Spinal cord (tissue), 10 donors: ENCODE measurements around the gene PRKCH. TPM values are rescaled to one million over a fixed set of nuclear protein-coding genes. Genes with fewer than 3 reads are reported as not detected.
"Not testable (repeated sequence)": the region's sequence is repeated elsewhere in the genome, so short reads cannot be mapped to it uniquely, and the experiment has no call there.

Experiments used
- DNase-seq, 6 donors: peaks; one replicate each; pipeline versions ENCODE4 v3.0.0 to v3.0.0-alpha.2; 2013 to 2015; ENCODE audit warnings: low spot score in 6 of 6, low read depth in 4 of 6
- H3K27ac ChIP-seq: one replicate; pipeline ENCODE4 v1.5.1; 2013; ENCODE audit warnings: low read depth, low read length, control low read depth
- H3K27me3 ChIP-seq: one replicate; pipeline ENCODE4 v1.6.1; 2013; ENCODE audit warnings: low read length; ENCODE audit not compliant: control insufficient read depth, insufficient read depth
- H3K36me3 ChIP-seq: one replicate; pipeline ENCODE4 v1.6.1; 2013; ENCODE audit warnings: low read length; ENCODE audit not compliant: control insufficient read depth, insufficient read depth
- H3K4me1 ChIP-seq: one replicate; pipeline ENCODE4 v1.6.1; 2013; ENCODE audit warnings: low read length; ENCODE audit not compliant: control insufficient read depth, insufficient read depth
- H3K4me3 ChIP-seq: one replicate; pipeline ENCODE4 v1.5.1; 2013; ENCODE audit warnings: low read depth, low read length, control low read depth
- H3K9me3 ChIP-seq: one replicate; pipeline ENCODE4 v1.6.1; 2013; ENCODE audit warnings: low read length; ENCODE audit not compliant: control insufficient read depth, insufficient read depth
- WGBS: methylation state at CpG from one replicate; pipeline ENCODE4 v1.1.5; 2013; ENCODE audit warnings: missing lambda C conversion rate; ENCODE audit not compliant: insufficient coverage; 5-methylcytosine and 5-hydroxymethylcytosine counted together
- polyA plus RNA-seq, 2 donors: library from polyadenylated mRNA; unstranded; fragments of 120-200 nt; gene quantifications; one replicate each; pipeline ENCODE4 v1.2.1, GENCODE V29; 2013; ENCODE audit not compliant: insufficient read length in 2 of 2
- total RNA-seq, 2 donors: library from RNA; depleted of rRNA in 1 of 2; stranded (reverse); fragments of 120-200 nt in 1 of 2; fragments of >200 nt in 1 of 2; gene quantifications; one replicate each; pipeline versions ENCODE4 v1.2.3 to v1.2.4, GENCODE V29; 2013 to 2014
- donor health status: healthy.

PRKCH gene
- total and polyA plus RNA-seq, 4 donors: 9.6 to 30.7 (median 15.5) TPM

GRCh38 chr14:61460718-61461611 lies 139.6 kb downstream of the PRKCH start:
- Histone ChIP-seq H3K4me1 (peaks cover 4% of the 10 kb centered on the region), H3K27me3 (peaks cover 2% of the 10 kb centered on the region), H3K27ac (no peak overlapping the region), H3K4me3 (no peak overlapping the region), H3K9me3 (no peaks in the 10 kb centered on the region), H3K36me3 (no peaks in the 10 kb centered on the region)
- WGBS: 86% methylated on average over 9 of the region's 15 CpGs
- no peak for DNase-seq

- Histone ChIP-seq H3K27ac (no peak overlapping the region), H3K4me3 (no peak overlapping the region), H3K9me3 (no peaks in the 10 kb centered on the region), H3K4me1 (peaks cover 11% of the 10 kb centered on the region), H3K36me3 (no peaks in the 10 kb centered on the region), H3K27me3 (peaks cover 2% of the 10 kb centered on the region)
- DNase-seq: peak; percentile 67 to 96 (median 76)
- 92% methylated on average over 4 of the region's 7 CpGs for WGBS
Measured at GRCh38 chr14:61461808-61462275, 140.5 kb downstream of the PRKCH start.

- H3K36me3 ChIP-seq: no peaks in the 10 kb centered on the region
- 0% methylated on average over 1 of the region's 4 CpGs for WGBS
- DNase-seq: peak in 1 of 6 donors; percentile 42
Measured at GRCh38 chr14:61462566-61463193, 141.3 kb downstream of the PRKCH start.

GRCh38 chr14:61463664-61464285 lies 142.4 kb downstream of the PRKCH start:
- H3K4me3 ChIP-seq: no peak overlapping the region
- peak in 1 of 6 donors; percentile 54 for DNase-seq
- H3K9me3 ChIP-seq: no peaks in the 10 kb centered on the region
- no peak overlapping the region for H3K27ac ChIP-seq
- H3K4me1 ChIP-seq: peaks cover 15% of the 10 kb centered on the region
- no peaks in the 10 kb centered on the region for H3K27me3 ChIP-seq
- H3K36me3 ChIP-seq: no peaks in the 10 kb centered on the region
- WGBS: no CpG with 5 or more reads among the region's 3 CpGs

More at GRCh38 chr14:61462566-61463193, 141.3 kb downstream of the PRKCH start:
- no peak overlapping the region for H3K4me3 ChIP-seq
- peaks cover 15% of the 10 kb centered on the region for H3K4me1 ChIP-seq
- H3K27me3 ChIP-seq: peaks cover under 1% of the 10 kb centered on the region
- no peaks in the 10 kb centered on the region for H3K9me3 ChIP-seq
- H3K27ac ChIP-seq: no peak overlapping the region

GRCh38 chr14:61464539-61465320 lies 143.4 kb downstream of the PRKCH start:
- not testable (repeated sequence) for H3K36me3 ChIP-seq, H3K27me3 ChIP-seq, DNase-seq, H3K4me3 ChIP-seq, H3K27ac ChIP-seq, H3K9me3 ChIP-seq
- no CpG with 5 or more reads among the region's 2 CpGs for WGBS
- H3K4me1 ChIP-seq: peaks cover 15% of the 10 kb centered on the region

GRCh38 chr14:61466249-61466904 lies 145.0 kb downstream of the PRKCH start:
- Histone ChIP-seq H3K4me3 (no peak overlapping the region), H3K27me3 (no peaks in the 10 kb centered on the region), H3K4me1 (peaks cover 26% of the 10 kb centered on the region), H3K36me3 (no peaks in the 10 kb centered on the region), H3K9me3 (no peaks in the 10 kb centered on the region), H3K27ac (no peak overlapping the region)
- 73% methylated on average over 12 of the region's 17 CpGs for WGBS
- DNase-seq: no peak

GRCh38 chr14:61466905-61467280 lies 145.5 kb downstream of the PRKCH start:
- H3K4me1 ChIP-seq: peaks cover 27% of the 10 kb centered on the region
- no peak for DNase-seq
- no peaks in the 10 kb centered on the region for H3K36me3 ChIP-seq
- H3K27me3 ChIP-seq: no peaks in the 10 kb centered on the region
- H3K9me3 ChIP-seq: no peaks in the 10 kb centered on the region
- WGBS: 89% methylated on average over 3 of the region's 3 CpGs
- H3K4me3 ChIP-seq: no peak overlapping the region
- no peak overlapping the region for H3K27ac ChIP-seq

GRCh38 chr14:61467296-61467695 lies 145.9 kb downstream of the PRKCH start:
- H3K36me3 ChIP-seq: no peaks in the 10 kb centered on the region
- H3K9me3 ChIP-seq: no peaks in the 10 kb centered on the region
- WGBS: 80% methylated on average over 6 of the region's 7 CpGs
- DNase-seq: no peak
- H3K4me3 ChIP-seq: no peak overlapping the region
- no peaks in the 10 kb centered on the region for H3K27me3 ChIP-seq
- peaks cover 26% of the 10 kb centered on the region for H3K4me1 ChIP-seq
- H3K27ac ChIP-seq: no peak overlapping the region
